HG03354 (cell line): Measurements from ENCODE around the gene C16orf46.

Experiments
- ATAC-seq: cut with Tn5 transposase; IDR thresholded peaks from one replicate; pipeline ENCODE4 v1.9.1; 2021; ENCODE audit warnings: mild to moderate bottlenecking; ENCODE audit not compliant: unreplicated experiment, poor library complexity, severe bottlenecking

The C16orf46 gene

GRCh38 chr16:81080233-81080632, 3.2 kb upstream of the C16orf46 start:
- ATAC-seq: no peak

- peak; percentile 84 for ATAC-seq
These were observed 417 bp downstream of the C16orf46 start for GRCh38 chr16:81076566-81077075.

GRCh38 chr16:81073560-81074330, 3.3 kb downstream of the C16orf46 start:
- no peak for ATAC-seq

- ATAC-seq: no peak
These were observed 5.2 kb downstream of the C16orf46 start for GRCh38 chr16:81071805-81072204.

- ATAC-seq: no peak
These were observed 6.1 kb downstream of the C16orf46 start for GRCh38 chr16:81070979-81071378.

GRCh38 chr16:81069063-81069462, 8.0 kb downstream of the C16orf46 start:
- no peak for ATAC-seq

- ATAC-seq: no peak
These were observed 9.9 kb downstream of the C16orf46 start for GRCh38 chr16:81067166-81067565.

- no peak for ATAC-seq
These were observed 10.4 kb downstream of the C16orf46 start for GRCh38 chr16:81066681-81067080.

- ATAC-seq: no peak
These were observed 15.0 kb downstream of the C16orf46 start for GRCh38 chr16:81061871-81062608.

GRCh38 chr16:81061307-81061640, 15.8 kb downstream of the C16orf46 start:
- ATAC-seq: no peak

- ATAC-seq: no peak
These were observed 16.3 kb downstream of the C16orf46 start for GRCh38 chr16:81060576-81061306.

- ATAC-seq: no peak
These were observed 23.3 kb downstream of the C16orf46 start for GRCh38 chr16:81053761-81054160.

GRCh38 chr16:81042821-81043220, 34.2 kb downstream of the C16orf46 start:
- ATAC-seq: no peak

- no peak for ATAC-seq
These were observed 35.3 kb downstream of the C16orf46 start for GRCh38 chr16:81041696-81042095.

GRCh38 chr16:81040842-81041241, 36.2 kb downstream of the C16orf46 start:
- no peak for ATAC-seq

- ATAC-seq: no peak
These were observed 36.9 kb downstream of the C16orf46 start for GRCh38 chr16:81040131-81040530.

GRCh38 chr16:81036751-81037350, 40.2 kb downstream of the C16orf46 start:
- no peak for ATAC-seq

GRCh38 chr16:81035975-81036750, 40.9 kb downstream of the C16orf46 start:
- peak; percentile 64 for ATAC-seq

- peak; percentile 91 for ATAC-seq
These were observed 41.6 kb downstream of the C16orf46 start, which contains the start of gene ATMIN for GRCh38 chr16:81035398-81035974. Gene ATMIN (plus strand): TSS chr16:81035842. CDS start chr16:81035871, 29 bp downstream.
